LNCaP clone FGC (cell line): Measurements from ENCODE around the gene CCDC107.
"Not testable (repeated sequence)": the region's sequence is repeated elsewhere in the genome, so short reads cannot be mapped to it uniquely, and the experiment has no call there.

Experiments used
- DNase-seq: peaks from one replicate; pipeline ENCODE4 v3.0.0-alpha.2; 2011; ENCODE audit warnings: low read depth
- H3K4me3 ChIP-seq: 2 replicates; pipeline ENCODE4 v1.5.1; 2011; ENCODE audit warnings: mild to moderate bottlenecking, low read depth, low read length, control low read depth
- CTCF ChIP-seq: IDR thresholded peaks from 2 replicates; pipeline ENCODE4 v1.5.1; 2012; ENCODE audit warnings: mild to moderate bottlenecking; ENCODE audit not compliant: control insufficient read depth, insufficient read depth; ENCODE audit errors: extremely low read depth

Gene CCDC107

DNA sequence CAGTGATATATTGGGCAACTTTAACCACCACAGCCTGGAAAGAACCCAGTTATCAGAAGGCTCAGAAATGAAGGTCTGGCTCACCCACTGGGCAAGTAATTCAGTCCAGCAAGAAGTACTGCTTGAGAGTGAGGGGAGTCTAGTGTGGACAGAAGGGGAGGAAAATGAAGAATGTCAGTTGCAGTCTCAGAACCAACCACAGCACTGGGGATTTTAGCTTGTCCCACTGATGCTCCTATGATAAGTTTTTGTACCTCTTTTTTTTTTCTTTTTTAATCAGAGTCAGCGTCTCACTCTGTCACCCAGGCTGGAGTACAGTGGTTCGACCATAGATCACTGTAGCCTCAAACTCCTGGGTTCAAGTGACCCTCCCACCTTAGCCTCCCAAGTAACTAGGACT, 30.5 kb upstream of the CCDC107 start:
- DNase-seq, result no peak
- no peak for TF ChIP-seq CTCF
- H3K4me3 ChIP-seq, result no peak overlapping the region

GRCh38 chr9:35628389-35628991, 29.6 kb upstream of the CCDC107 start:
- TF ChIP-seq CTCF, result no peak
- H3K4me3 ChIP-seq, result no peak overlapping the region
- DNase-seq, result no peak

GRCh38 chr9:35629597-35629996, 28.5 kb upstream of the CCDC107 start:
- no peak for TF ChIP-seq CTCF
- DNase-seq, result no peak
- no peak overlapping the region for H3K4me3 ChIP-seq

GRCh38 chr9:35635730-35636129, 22.4 kb upstream of the CCDC107 start:
- DNase-seq, result no peak
- TF ChIP-seq CTCF, result no peak
- H3K4me3 ChIP-seq, result no peak overlapping the region

- H3K4me3 ChIP-seq, result no peak overlapping the region
- no peak for DNase-seq
- no peak for TF ChIP-seq CTCF
Observed at GRCh38 chr9:35636135-35636876, 21.8 kb upstream of the CCDC107 start.

DNA sequence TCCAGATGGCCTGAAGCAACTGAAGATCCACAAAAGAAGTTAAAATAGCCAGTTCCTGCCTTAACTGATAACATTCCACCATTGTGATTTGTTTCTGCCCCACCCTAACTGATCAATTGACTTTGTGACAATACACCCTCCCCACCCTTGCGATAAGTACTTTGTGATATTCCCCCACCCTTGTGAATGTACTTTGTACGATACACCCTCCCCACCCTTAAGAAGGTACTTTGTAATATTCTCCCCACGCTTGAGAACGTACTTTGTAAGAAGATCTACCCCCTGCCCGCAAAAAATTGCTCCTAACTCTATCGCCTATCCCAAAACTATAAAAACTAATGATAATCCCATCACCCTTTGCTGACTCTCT, 21.2 kb upstream of the CCDC107 start:
- H3K4me3 ChIP-seq, DNase-seq: not testable (repeated sequence)

- H3K4me3 ChIP-seq, DNase-seq: not testable (repeated sequence)
Observed at GRCh38 chr9:35637427-35637955, 20.6 kb upstream of the CCDC107 start.

DNA sequence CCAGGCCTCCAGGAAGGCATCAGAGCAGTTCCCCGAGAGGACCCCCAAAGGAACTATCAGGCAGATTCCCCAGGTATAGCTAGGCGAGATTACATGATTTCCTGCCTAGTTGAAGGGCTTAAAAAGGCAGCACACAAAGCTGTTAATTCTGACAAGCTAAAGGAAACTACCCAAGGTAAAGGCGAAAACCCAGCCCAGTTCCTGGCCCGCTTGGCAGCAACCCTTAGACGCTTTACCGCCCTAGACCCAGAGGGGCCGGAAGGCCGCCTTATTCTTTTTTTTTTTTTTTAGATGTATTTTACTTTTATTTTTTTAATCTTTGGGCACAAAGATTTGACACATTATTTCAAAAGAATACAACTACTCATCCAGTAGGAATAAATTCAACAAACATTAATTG, 19.3 kb upstream of the CCDC107 start:
- H3K4me3 ChIP-seq, DNase-seq: not testable (repeated sequence)

DNA sequence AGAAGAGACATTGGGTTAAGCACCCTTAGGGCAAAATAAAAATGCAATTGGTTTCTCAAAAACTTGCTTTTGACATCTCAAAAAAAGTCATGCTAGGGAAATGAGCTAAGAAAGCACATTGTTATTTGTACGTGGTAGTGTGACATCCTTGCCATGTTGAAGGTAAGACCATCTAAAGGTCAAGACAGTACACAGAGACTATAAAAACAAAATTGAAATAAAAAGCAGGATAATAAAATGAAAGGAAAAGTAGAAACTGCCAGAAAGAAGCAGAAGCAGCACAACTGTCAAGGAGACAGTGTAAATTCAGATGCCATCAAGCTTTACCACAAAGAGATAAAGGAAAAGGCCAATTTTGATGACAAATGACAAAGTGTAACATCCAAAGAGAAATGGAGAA, 18.9 kb upstream of the CCDC107 start:
- DNase-seq, H3K4me3 ChIP-seq: not testable (repeated sequence)
